SK-N-SH (cell line): Measurements from ENCODE around the gene GRAMD2A. TPM values are rescaled to one million over a fixed set of nuclear protein-coding genes. Genes with fewer than 3 reads are reported as not detected.

ENCODE experiments used
- CTCF ChIA-PET: fragments of 300-600, 350-600 bp; formaldehyde crosslinking; extraction: SDS; loops from one replicate; lab custom pipeline; 2021; lab: Yijun Ruan, JAX
- POLR2A ChIA-PET: fragments of 350-600 bp; sonication (Branson Sonifier 250); formaldehyde crosslinking; extraction: SDS; loops from one replicate; lab custom pipeline; 2020; ENCODE audit warnings: antibody characterized with exemption, inconsistent platforms; lab: Yijun Ruan, JAX
- DNase-seq: peaks from one replicate; pipeline ENCODE4 v3.0.0; 2012
- H2AFZ ChIP-seq: fragments of 200-600 bp; sonication (generic); 2 replicates; pipeline ENCODE4 v1.8.1; 2016; ENCODE audit warnings: antibody characterized with exemption, mild to moderate bottlenecking, low read depth
- H3F3A ChIP-seq: fragments of 200-600 bp; sonication (generic); replicated peaks from 2 replicates; pipeline ENCODE3; 2016; ENCODE audit warnings: antibody characterized with exemption, mild to moderate bottlenecking; ENCODE audit not compliant: insufficient read depth
- H3K27ac ChIP-seq, 2 experiments: fragments of 200-500 bp in 1 of 2; fragments of 200-600 bp in 1 of 2; sonication (Bioruptor generic) in 1 of 2; sonication (generic), shearing (Covaris generic) in 1 of 2; 2 replicates each; pipeline versions ENCODE4 v1.5.1 to v1.6.1; 2014 to 2016; ENCODE audit warnings: low read depth in 2 of 2, inconsistent platforms in 1 of 2, low read length in 1 of 2, mild to moderate bottlenecking in 1 of 2, mixed read lengths in 1 of 2
- H3K27me3 ChIP-seq: fragments of 200-600 bp; sonication (generic), shearing (Covaris generic); 2 replicates; pipeline ENCODE4 v1.6.1; 2016; ENCODE audit warnings: mixed run types; ENCODE audit not compliant: insufficient read depth
- H3K36me3 ChIP-seq, 2 experiments: fragments of 200-500 bp in 1 of 2; fragments of 200-600 bp in 1 of 2; sonication (Bioruptor generic) in 1 of 2; sonication (generic) in 1 of 2; replicated peaks in 1 of 2; 2 replicates each; pipeline versions ENCODE3 to v1.5.1; 2014 to 2016; ENCODE audit warnings: low read length in 1 of 2, mild to moderate bottlenecking in 1 of 2; ENCODE audit not compliant: insufficient read depth in 2 of 2, control insufficient read depth in 1 of 2
- H3K4me1 ChIP-seq, 2 experiments: fragments of 200-500 bp in 1 of 2; fragments of 200-600 bp in 1 of 2; sonication (Bioruptor generic) in 1 of 2; sonication (generic), shearing (Covaris generic) in 1 of 2; 2 replicates each; pipeline versions ENCODE4 v1.5.1 to v1.6.1; 2014 to 2016; ENCODE audit warnings: low read depth in 1 of 2, low read length in 1 of 2, mixed run types in 1 of 2; ENCODE audit not compliant: insufficient read depth in 2 of 2, control insufficient read depth in 1 of 2
- H3K4me2 ChIP-seq: fragments of 200-600 bp; sonication (generic), shearing (Covaris generic); 2 replicates; pipeline ENCODE4 v1.6.1; 2017; ENCODE audit warnings: mixed run types
- H3K4me3 ChIP-seq, 2 experiments: fragments of 200-500 bp in 1 of 2; fragments of 200-600 bp in 1 of 2; sonication (Bioruptor generic) in 1 of 2; sonication (generic), shearing (Covaris generic) in 1 of 2; 2 replicates each; pipeline versions ENCODE4 v1.5.1 to v1.8.1; 2014 to 2016; ENCODE audit warnings: low read depth in 2 of 2, inconsistent platforms in 1 of 2, low read length in 1 of 2, mild to moderate bottlenecking in 1 of 2, mixed read lengths in 1 of 2, moderate library complexity in 1 of 2
- H3K79me2 ChIP-seq: fragments of 200-600 bp; sonication (generic); 2 replicates; pipeline ENCODE4 v1.8.1; 2017; ENCODE audit warnings: mild to moderate bottlenecking; ENCODE audit not compliant: insufficient read depth
- H3K9ac ChIP-seq: fragments of 200-600 bp; sonication (generic); 2 replicates; pipeline ENCODE4 v1.6.1; 2017; ENCODE audit warnings: mixed run types
- H3K9me2 ChIP-seq: fragments of 200-600 bp; sonication (generic); 2 replicates; pipeline ENCODE4 v1.6.1; 2017; ENCODE audit warnings: mixed run types
- H3K9me3 ChIP-seq: fragments of 200-600 bp; sonication (generic); 2 replicates; pipeline ENCODE4 v1.6.1; 2017; ENCODE audit warnings: mixed run types, mild to moderate bottlenecking, moderate library complexity
- H4K20me1 ChIP-seq: fragments of 200-600 bp; sonication (generic); 2 replicates; pipeline ENCODE4 v1.6.1; 2017; ENCODE audit warnings: mild to moderate bottlenecking, mixed run types; ENCODE audit not compliant: insufficient read depth
- EZH2phosphoT487 ChIP-seq: fragments of 200-600 bp; sonication (generic); IDR thresholded peaks from 2 replicates; pipeline ENCODE4 v1.6.1; 2017; ENCODE audit warnings: low read depth, mixed run types, mild to moderate bottlenecking, antibody characterized with exemption, moderate library complexity, borderline replicate concordance
- IRF3 ChIP-seq: fragments of 150-350 bp; IDR thresholded peaks from 2 replicates; pipeline ENCODE4 v1.6.1; 2016; ENCODE audit warnings: mild to moderate bottlenecking, low read depth, low read length
- MEF2A ChIP-seq: IDR thresholded peaks from 2 replicates; pipeline ENCODE4 v1.4.0; 2012; ENCODE audit warnings: low read depth, borderline replicate concordance
- MXI1 ChIP-seq: IDR thresholded peaks from 2 replicates; pipeline ENCODE4 v1.6.1; 2012; ENCODE audit warnings: mild to moderate bottlenecking, low read depth, low read length, improper control_type of control experiment
- POLR2AphosphoS5 ChIP-seq: IDR thresholded peaks from 2 replicates; pipeline ENCODE4 v1.6.1; 2012; ENCODE audit warnings: low read depth, low read length
- RCOR1 ChIP-seq: fragments of 150-350 bp; IDR thresholded peaks from 2 replicates; pipeline ENCODE4 v1.6.1; 2017; ENCODE audit warnings: antibody characterized with exemption, low read length
- REST ChIP-seq: IDR thresholded peaks from 2 replicates; pipeline ENCODE4 v1.6.1; 2012; ENCODE audit warnings: mild to moderate bottlenecking, low read depth, low read length, moderate library complexity
- SIN3A ChIP-seq: IDR thresholded peaks from 2 replicates; pipeline ENCODE4 v1.6.1; 2012; ENCODE audit warnings: low read depth, mild to moderate bottlenecking, low read length, moderate library complexity, borderline replicate concordance
- TEAD4 ChIP-seq: IDR thresholded peaks from 2 replicates; pipeline ENCODE4 v1.4.0; 2012; ENCODE audit warnings: mild to moderate bottlenecking, borderline replicate concordance; ENCODE audit not compliant: insufficient read depth
- USF1 ChIP-seq: IDR thresholded peaks from 2 replicates; pipeline ENCODE4 v1.4.0; 2012; ENCODE audit warnings: low read depth, borderline replicate concordance
- WGBS: methylation state at CpG from one replicate; pipeline ENCODE4 v1.1.6; 2017; ENCODE audit warnings: low lambda C conversion rate; 5-methylcytosine and 5-hydroxymethylcytosine counted together
- polyA plus RNA-seq, 3 experiments: library from polyadenylated mRNA; depleted of rRNA; stranded (reverse); fragments of >200 nt; gene quantifications; 2 replicates each; pipeline ENCODE4 v1.2.3, GENCODE V29; 2012
- TF ChIP-seq, protein P1 (sequence below): fragments of 200-600 bp; sonication (generic); IDR thresholded peaks from 2 replicates; pipeline ENCODE4 v1.6.1; 2017; ENCODE audit warnings: antibody characterized with exemption, mild to moderate bottlenecking, moderate library complexity

Gene GRAMD2A
- polyA plus RNA-seq, 1 of the 3 experiments (the other 2 are of a cell fraction): 0.10 TPM

DNA sequence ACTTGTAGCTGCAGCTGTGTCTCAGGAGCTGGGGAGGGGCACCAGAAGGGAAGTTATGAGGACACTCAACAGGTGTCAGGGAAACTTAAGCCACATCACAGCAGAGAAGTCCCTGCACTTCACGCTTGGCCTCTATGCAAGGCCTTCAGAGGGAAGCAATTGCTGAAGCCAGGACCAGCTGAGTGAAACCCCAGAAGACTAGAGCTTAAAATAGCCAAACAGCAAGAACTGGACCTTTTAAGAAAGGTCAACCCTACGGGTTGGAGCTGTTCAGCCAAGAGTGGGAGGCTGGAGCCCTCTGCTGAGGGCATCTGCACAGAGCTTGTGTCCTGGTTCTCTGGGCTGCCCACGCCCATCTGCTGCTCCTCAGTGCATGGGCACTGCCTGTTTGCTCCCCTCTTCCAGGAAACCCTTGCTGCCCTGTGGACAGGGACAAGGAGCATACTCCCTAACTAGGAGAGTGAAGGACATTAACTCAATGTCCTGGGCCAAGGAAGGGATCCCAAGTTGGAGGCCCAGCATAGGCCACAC lies 3.9 kb upstream of the GRAMD2A start:
- Histone ChIP-seq H3K4me3 (no peak overlapping the region), H2AFZ (no peak overlapping the region), H3K9me2 (no peaks in the 10 kb centered on the region), H3K9me3 (no peaks in the 10 kb centered on the region), H3F3A (peaks cover 90% of the 10 kb centered on the region), H3K27ac (peak overlapping the region; percentile 34 to 66; a peak in 2 of 4 replicates), H3K79me2 (peaks cover 25% of the 10 kb centered on the region), H4K20me1 (peaks cover 86% of the 10 kb centered on the region), H3K27me3 (no peaks in the 10 kb centered on the region), H3K4me2 (no peak overlapping the region), H3K9ac (no peak overlapping the region), H3K4me1 (peaks cover 35 to 37% of the 10 kb centered on the region in 2 experiments), H3K36me3 (peaks cover 79 to 82% of the 10 kb centered on the region in 2 experiments)
- TF ChIP-seq MXI1 (no peak), SIN3A (no peak), TEAD4 (no peak), IRF3 (no peak), POLR2AphosphoS5 (0 out of 2 replicates have a peak, but pooled peaks have one; percentile 18), MEF2A (no peak)
- WGBS: 90% methylated on average over 2 of the region's 3 CpGs
- POLR2A ChIA-PET: no interaction called here
- no peak for DNase-seq
- CTCF ChIA-PET: interaction anchor here (0.7 to 5.5 kb wide), 3 partner anchors 19 to 26 kb away, joined by 3 to 35 read pairs (median 3); no protein-coding TSS in a partner anchor

GRCh38 chr15:72200395-72201237 lies 3.0 kb upstream of the GRAMD2A start:
- peaks cover 83% of the 10 kb centered on the region for H3F3A ChIP-seq
- TF ChIP-seq RCOR1: no peak
- TF ChIP-seq EZH2phosphoT487: no peak
- TF ChIP-seq MEF2A: no peak
- TF ChIP-seq, protein P1, sequence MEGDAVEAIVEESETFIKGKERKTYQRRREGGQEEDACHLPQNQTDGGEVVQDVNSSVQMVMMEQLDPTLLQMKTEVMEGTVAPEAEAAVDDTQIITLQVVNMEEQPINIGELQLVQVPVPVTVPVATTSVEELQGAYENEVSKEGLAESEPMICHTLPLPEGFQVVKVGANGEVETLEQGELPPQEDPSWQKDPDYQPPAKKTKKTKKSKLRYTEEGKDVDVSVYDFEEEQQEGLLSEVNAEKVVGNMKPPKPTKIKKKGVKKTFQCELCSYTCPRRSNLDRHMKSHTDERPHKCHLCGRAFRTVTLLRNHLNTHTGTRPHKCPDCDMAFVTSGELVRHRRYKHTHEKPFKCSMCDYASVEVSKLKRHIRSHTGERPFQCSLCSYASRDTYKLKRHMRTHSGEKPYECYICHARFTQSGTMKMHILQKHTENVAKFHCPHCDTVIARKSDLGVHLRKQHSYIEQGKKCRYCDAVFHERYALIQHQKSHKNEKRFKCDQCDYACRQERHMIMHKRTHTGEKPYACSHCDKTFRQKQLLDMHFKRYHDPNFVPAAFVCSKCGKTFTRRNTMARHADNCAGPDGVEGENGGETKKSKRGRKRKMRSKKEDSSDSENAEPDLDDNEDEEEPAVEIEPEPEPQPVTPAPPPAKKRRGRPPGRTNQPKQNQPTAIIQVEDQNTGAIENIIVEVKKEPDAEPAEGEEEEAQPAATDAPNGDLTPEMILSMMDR: no peak
- no peak for TF ChIP-seq USF1
- TF ChIP-seq REST: no peak
- H3K79me2 ChIP-seq: peaks cover 19% of the 10 kb centered on the region
- no peak overlapping the region for H3K9ac ChIP-seq
- no peaks in the 10 kb centered on the region for H3K27me3 ChIP-seq
- ChIA-PET CTCF (interaction anchor here (0.6 to 5.5 kb wide), 23 partner anchors 10 to 456 kb away, joined by 3 to 35 read pairs (median 4); partner anchors contain the start of gene PKM), POLR2A (interaction anchor here (0.7 to 3.7 kb wide), 4 partner anchors 10 to 30 kb away, joined by 3 to 17 read pairs (median 3); partner anchors contain the start of gene PKM)
- H3K9me3 ChIP-seq: no peaks in the 10 kb centered on the region
- no peak for DNase-seq
- no peak overlapping the region for H3K4me2 ChIP-seq
- no peaks in the 10 kb centered on the region for H3K9me2 ChIP-seq
- peaks cover 30 to 37% of the 10 kb centered on the region in 2 experiments for H3K4me1 ChIP-seq
- H3K27ac ChIP-seq: peak overlapping the region; percentile 9 to 66; a peak in 2 of 4 replicates
- H4K20me1 ChIP-seq: peaks cover 77% of the 10 kb centered on the region
- WGBS: 84% methylated on average over 14 of the region's 15 CpGs
- H3K4me3 ChIP-seq: no peak overlapping the region
- H2AFZ ChIP-seq: no peak overlapping the region
- peaks cover 71 to 73% of the 10 kb centered on the region in 2 experiments for H3K36me3 ChIP-seq
